Suppressor macrophage treated with lipopolysaccharide for 1 hour (primary cell): ENCODE measurements around the gene PITRM1.
"Not testable (repeated sequence)": the region's sequence is repeated elsewhere in the genome, so short reads cannot be mapped to it uniquely, and the experiment has no call there.

ENCODE experiments used
- DNase-seq, 3 donors: peaks; one replicate each; pipeline ENCODE4 v3.0.0-alpha.2; 2020 to 2022

Gene PITRM1

DNA sequence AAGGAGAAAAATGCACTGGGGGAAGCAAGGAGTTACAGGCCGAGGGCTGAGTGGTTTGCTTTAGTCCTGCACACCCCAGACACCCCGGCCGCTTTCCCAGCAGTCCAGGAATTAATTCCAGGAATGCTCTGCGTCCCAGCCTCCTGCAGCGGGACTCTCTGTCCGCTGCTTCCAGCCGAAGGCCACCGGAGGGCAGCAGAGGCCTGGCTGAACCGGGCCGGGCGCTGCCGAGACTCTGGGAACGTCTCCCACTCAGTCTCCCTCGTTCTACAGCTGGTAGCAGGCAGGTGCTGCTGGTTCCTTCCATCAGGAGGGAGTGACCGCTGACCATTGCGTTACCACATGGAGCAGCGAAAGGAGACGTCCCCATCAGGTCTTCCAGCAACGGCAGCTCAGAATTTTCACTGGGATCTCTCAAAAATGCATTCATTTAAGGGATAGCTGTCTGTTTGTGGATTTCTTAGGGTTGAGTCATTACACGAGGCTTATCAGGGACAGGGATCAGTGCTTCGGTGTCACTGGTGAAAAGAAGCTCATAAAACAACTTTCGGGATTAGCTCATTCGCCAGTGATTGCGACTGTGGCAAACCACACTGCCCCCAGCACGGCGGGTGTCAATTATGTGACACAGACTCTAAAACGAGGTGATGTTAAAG is 24.9 kb upstream of the PITRM1 start:
- DNase-seq: peak; percentile 67 to 87 (median 82)

DNA sequence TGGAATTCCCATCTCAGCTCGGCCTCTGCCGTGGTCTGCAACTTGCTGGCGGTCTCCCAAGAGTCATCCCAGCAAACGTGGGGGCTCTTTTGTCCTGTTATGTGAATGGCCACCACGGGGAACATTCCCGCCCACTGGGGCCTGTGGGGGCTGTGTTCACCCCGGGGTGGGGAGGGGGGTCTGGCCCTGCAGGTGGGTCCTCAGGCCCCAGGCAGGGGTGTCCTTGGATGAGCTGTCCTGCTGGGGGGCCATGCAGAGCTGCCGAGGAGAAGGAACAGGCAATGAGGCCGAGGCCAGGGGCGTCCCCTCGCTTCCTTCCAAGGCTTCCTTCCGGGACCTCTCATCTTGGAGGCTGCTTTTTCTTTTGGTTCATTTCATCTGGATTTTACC is 24.4 kb upstream of the PITRM1 start:
- DNase-seq: no peak

DNA sequence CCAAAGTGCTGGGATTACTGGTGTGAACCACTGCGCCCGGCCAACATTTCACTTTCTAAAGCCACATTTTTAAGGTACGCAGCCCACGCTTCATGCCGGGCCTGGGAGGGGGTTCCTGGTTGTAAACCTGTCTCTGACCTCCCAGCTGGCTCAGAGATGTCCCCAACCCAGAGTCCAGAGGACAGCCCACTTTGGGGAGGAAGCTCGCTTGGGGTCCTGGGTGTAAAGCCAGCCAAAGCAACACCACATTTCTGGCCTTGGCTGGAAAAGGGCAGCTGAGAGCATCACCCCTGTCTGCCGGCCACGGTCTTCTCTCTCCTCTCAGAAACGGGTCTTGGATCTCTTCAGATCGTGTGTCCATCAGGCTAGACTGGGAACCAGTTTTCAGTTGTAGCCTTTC is 23.9 kb upstream of the PITRM1 start:
- no peak for DNase-seq

DNA sequence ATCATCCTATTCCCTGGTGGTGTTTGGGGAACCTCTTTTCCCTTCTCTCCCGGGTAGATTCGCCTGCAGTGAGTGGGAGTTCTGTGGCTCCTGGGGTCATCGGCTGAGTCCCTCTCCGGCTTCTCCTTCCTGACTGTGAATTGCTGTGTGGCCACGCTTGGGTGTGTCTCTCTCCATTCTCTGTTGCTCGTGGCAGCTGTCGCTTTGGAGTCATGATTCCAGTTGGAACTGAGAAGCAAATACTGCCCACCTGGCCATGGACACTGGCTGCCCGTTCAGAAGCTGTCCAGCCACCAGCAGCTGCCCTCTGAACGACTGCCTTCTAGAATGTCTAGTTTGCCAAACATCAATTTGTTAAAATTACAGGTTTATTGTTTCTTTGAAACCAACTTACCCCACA is 23.1 kb upstream of the PITRM1 start:
- DNase-seq: no peak

DNA sequence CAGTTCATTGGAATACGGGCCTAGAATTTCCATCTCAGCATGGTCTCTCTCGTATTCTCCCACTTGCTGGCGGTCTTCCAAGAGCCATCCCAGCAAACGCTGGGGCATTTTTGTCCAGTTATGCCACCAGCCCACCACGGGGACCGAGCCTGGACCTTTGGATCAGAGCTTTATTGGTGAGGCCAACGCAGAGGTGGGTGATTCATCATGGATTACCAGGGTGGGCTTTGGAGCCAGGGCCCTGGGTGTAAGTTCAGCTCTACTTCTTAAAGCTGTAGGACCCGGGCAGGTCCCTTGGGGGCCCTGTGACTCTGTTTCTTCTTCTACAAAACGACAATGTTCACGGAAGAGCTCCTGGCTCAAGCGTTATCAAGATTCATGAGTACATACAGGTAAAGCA is 22.7 kb upstream of the PITRM1 start:
- DNase-seq: no peak

DNA sequence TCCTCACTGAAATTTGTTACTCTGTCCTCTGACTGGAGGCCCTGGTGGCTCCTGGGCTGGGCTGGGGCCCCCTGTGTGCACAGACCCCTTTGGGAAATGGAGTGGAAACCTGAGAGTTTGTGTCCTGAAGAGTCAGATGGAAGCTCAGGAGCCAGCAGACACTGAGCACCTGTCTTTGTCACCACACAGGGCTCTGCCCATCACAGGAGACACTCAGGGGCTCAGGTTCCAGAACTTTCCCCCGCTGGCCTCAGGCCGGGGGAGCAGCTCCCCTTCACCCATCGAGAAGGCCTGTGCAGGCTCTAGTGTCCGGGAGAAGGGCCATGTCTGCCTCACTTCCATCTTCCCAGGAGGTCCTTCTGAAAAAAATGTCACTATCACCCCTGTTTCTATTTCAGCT is 22.3 kb upstream of the PITRM1 start:
- DNase-seq: no peak

DNA sequence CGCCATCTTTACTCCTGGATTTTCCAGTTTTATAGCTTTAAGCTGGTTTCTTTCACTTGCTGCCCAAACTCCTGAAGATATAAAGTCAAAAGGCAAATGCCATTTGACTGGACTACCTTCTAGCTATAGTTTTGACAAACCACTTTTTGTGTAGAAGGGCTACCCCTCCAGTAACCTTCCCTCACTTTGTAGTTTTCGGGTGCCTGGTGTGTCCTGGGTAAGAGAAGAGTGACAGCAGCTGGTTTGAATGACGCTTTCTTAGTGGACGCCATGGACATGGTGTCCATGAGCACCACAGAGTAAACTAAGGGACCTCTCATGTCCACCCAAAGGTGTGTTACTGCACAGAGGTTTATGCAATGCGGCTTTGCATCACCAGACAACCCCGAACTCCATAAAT is 21.2 kb upstream of the PITRM1 start:
- no peak for DNase-seq

DNA sequence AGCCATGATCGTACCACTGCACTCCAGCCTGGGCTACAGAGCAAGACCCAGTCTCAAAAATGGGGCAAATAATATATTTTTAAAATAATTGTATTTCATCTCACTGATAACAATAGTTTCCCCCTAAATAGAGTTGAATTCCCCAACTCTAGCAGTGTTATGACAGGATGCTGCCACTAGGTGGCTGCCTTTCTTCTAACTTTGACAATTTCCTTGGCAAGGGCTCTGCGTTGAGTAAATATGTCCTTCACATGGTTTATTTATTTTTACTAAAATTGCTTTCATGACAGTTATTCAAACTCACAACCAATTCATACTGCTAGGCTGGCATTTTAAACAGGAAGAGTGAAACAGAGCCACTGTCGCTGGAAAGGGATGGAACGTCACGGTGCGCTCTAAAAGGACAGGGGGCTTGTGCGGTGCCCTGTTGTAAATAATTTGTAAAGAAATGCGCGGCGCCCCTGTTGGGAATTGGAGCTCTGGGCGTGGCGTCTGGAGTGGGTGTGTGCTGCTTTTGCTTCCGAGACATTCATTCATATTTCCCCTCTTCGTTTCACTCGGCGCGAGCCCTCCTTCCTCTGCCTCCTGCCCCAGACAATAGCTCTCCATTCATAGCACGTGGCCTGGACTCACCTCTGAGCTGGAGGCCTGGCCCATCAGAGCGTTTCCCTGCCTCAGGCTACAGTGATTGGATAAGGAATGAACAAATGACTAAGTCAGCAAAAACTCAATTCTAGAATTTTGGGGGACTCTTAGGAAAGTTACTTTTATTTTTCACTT is 20.5 kb upstream of the PITRM1 start:
- peak; percentile 60 to 76 (median 70) for DNase-seq

DNA sequence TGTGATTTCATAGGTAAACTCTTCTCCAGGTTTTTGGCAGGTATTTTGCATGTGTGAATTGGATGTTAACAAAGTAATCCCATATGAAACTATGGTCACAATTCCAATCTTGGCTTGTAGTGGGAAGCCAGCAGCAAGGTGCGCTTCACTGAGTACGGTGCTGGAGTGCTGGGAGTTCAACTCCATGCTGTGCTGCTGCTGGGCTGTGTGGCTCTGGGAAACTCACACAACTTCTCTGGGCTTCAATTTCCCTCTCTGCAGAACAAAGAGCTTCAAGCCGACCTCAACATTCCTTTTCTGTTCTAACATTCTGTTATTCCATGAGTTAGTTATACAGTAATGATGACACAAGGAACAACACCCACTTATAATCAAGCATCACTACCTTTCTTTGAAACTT is 18.2 kb upstream of the PITRM1 start:
- peak in 1 of 3 donors; percentile 8 for DNase-seq

DNA sequence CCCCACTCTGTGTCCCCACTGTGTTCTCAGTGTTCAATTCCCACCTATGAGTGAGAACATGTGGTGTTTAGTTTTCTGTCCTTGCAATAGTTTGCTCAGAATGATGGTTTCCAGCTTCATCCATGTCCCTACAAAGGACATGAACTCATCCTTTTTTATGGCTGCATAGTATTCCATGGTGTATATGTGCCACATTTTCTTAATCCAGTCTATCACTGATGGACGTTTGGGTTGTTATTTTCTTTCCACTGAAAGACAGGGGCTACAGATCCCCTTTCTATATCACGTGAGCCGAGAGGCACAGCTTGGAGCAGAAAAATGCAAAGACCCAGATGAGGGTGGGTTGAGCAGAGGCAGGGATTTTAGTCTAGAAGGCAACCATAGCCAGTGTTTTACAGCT is 14.6 kb upstream of the PITRM1 start:
- DNase-seq: not testable (repeated sequence)

DNA sequence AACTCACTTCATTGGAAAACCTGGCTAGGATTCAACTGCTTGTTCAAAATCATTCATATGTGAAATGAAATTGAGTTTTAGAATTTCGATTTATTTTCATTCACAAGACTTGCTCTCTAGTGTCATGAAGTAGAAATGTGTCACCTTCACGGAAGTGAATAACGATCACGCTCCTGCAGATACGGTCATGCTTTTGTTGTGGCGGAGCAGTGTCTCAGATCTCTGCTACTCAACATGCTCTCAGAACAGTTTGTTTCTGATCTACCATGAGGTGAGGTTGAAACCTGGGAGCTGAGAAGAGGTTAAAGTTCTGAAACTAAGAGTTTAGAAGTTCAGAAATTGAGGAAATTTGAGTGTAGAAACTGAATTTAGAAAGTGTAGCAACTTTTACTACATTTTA is 13.8 kb upstream of the PITRM1 start:
- no peak for DNase-seq

DNA sequence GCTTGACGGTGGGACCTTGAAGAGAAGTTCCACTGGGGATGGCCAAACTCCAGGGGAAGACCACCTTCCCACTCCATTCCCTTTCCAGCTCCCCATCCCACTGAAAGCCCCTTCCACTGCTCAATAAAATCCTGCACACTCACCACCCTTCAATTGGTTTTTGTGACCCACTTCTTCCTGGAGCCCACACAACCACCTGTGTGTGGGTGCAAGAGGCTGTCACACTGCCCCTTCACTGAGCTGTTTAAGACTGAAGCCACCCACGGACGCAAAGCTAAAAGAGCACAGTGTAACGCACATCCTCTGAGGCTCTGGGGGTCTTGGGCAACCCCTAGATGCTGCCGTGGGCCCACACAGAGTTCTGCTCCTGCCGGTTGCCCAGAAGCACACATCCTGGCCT is 12.8 kb upstream of the PITRM1 start:
- DNase-seq: no peak

DNA sequence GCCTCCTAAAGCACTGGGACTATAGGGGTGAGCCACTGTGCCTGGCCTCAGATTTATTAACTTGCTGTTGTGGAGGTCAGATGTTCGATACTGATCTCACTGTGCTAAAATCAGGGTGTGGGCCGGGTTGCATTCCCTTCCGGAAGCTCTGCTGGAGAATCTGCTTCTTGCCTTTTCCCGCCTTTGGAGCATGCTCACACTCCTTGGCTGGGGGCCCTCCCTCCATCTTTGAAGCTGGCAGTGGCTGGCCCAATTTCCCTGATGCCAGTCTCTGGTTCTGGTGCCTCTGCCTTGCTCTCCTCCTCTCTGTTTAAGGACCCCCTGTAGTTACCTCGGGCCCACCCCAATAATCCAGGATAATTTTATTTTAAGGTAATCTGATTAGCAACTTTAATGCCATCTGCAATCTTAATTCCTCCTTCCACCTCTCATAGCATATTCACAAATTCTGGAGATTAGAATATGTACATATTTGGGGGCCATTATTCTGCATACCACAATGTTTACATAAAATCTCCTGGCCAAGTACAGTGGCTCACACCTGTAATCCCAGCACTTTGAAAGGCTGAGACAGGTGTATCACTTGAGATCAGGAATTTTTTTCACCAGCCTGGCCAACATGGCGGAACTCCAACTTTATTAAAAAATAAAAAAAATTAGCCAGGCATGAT is 7.9 kb upstream of the PITRM1 start:
- DNase-seq: no peak

DNA sequence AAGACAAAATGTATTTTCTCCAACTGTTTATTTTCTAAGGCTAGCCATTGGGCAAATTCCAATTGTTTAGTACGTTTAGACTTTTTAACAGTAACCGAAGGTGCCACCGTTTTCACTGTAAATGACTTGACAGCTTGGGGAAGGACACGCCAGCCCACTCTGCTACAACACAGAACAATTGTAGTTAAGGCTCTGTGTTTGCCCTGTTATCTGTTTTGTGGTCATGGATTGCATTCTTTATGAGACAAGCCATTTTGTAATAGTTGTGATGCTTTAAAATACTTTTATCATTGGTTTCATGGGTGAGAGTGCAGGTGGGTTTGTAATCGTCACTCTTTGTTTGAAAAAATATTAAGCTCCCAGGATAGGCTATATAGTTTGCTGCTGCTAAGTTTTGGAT is 6.6 kb upstream of the PITRM1 start:
- DNase-seq: no peak

DNA sequence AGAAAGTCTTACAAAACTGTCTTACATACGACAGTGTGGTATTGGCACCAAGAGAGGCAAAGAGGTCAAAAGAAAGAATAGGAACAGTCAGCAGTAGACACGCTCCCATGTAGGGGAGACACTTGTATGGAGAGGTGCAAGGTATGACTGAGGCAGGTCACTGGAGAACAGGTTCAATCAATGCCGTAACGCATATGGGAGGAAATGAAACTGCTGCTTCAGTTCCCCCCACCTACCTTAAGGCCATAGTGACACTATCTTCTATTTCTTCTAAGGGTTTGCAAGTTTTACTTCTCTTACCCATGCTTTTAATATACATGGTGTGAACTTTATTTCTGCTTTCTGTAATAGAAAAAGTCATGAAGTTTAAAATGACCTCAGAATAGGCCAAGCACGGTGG is 5.5 kb upstream of the PITRM1 start:
- no peak for DNase-seq

DNA sequence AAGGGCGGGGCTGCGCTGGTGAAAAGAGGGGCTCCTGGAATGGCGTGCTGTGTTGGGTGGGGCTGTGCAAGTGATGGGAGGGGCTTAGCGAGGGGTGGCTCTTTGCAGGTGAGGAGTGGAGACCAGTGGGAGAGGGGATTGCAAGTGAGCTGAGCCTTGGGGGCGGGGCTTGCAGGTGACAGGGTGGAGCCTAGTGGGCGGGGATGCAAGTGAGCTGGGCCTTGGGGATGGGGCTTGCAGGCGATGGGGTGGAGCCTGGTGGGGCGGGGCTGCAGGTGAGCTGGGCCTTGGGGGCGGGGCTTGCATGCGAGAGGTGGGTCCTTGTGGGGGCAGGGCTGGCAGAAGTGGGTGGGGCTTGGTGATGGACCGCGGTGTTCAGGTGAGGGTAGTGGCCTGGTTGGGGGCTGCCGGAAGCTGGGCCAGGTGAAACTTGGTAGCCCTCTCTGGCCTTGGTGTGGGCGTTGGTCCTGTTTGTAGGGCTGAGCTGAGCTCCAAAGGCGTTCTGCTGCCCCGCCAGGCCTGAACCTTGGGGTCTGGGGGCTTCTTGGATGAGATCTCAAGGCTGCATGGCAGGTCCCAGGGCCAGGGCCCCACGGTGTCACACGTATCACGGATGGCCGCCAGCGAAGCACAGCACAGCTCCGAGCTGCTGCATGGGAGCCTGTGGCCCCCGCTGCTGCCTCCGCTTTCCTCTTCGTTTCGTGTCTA is 743 bp upstream of the PITRM1 start:
- no peak for DNase-seq

DNA sequence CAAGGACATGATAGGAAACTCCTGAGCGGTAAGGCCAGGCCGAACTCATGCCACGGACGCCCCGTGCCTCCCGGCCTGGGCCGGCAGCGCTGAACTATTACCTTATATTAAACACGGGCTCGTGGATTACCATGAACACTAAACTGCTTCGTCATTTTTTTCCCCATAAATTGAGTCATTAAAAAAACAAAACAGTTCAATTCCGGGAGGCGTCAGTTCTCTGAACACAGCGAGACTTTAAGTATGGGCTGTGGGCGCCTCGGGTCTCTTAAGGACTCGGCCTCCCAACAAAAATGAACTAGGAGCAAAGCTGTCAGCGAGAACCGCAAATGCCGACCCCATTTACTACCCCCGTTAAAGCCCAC is 519 bp downstream of the PITRM1 start:
- peak; percentile 60 to 81 (median 69) for DNase-seq

DNA sequence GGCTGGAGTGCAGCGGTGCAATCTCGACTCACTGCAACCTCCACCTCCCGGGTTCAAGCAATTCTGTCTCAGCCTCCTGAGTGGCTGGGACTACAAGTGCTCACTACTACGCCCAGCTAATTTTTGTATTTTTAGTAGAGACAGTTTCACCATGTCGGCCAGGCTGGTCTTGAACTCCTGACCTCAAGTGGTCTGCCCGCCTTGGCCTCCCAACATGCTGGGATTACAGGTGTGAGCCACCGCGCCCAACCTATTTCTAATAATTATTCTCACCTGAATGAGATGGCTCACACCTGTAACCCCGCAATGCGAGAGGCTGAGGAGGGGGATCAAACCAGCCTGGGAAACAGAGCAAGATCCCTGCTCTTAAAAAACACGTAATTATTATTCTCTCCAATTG is 1.1 kb downstream of the PITRM1 start:
- not testable (repeated sequence) for DNase-seq

DNA sequence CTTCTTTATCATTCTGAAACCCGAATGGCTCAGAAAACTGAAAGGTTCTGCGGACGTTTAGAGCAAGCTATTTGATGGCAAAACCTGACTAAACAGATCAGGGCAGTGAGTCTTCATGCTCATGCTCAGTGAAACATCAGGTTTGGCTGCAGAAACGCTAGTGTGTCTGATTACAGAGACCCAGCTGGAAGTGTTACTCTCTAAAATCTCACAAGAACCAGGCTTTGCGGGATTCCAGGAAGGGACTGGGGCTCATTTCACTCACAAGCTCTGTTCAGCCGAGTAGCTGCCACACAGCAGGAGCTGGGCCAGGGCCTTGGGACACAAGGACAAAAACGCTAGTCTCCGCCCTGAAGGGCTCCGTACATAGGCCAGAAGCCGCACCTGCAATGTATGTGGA is 2.9 kb downstream of the PITRM1 start:
- DNase-seq: no peak

DNA sequence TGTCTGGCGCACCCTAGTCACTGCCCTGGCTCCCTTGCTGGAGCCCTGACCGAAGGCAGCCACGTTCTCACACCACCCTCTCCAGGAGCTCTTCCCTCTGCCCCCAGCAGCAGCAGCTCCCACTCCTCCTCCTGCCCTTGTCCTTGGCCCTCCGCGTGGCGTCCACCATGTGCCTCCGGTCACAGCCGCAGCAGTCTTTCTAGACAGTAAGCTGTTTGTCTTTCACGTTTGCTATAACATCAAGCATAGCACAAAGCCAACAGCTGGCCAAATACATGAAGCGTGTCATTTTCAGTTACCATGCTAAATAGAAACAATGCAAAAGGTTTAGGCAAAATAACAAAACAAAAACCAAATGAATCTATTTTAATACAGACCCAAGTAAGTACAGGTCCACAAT is 3.3 kb downstream of the PITRM1 start:
- no peak for DNase-seq

DNA sequence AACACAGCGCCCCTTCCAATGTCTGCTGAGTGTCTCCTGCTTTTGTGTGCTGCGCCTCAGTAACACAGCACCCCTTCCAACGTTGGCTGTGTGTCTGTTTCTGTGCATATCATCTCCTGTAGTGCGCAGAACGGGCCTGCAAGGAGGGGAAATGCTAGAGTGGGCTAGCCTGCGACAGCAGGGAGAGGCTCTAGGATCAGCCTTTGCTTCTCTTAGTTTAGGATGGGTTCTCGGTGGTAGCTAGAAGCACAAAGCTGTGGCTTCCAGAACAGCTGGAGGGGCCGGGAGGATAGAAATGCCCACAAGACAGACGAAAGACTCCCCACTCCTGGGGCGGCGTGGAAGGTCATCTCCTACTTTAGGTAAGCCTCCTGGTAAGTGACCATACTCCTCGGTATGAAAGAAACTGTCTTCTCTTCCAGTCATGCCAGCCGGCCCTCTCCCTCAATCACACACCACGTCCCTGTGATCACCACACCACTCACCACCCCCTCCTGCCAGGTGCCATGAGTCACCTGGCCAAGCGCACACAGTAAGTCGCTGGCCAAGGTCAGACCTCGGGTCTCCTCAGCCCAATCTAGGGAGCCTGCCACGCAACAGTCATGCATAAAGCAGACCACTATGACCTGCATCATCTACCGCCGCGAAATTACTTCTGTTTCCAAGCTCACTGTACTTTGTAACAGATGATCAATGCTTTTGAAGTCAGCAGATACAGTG is 4.8 kb downstream of the PITRM1 start:
- DNase-seq: no peak

DNA sequence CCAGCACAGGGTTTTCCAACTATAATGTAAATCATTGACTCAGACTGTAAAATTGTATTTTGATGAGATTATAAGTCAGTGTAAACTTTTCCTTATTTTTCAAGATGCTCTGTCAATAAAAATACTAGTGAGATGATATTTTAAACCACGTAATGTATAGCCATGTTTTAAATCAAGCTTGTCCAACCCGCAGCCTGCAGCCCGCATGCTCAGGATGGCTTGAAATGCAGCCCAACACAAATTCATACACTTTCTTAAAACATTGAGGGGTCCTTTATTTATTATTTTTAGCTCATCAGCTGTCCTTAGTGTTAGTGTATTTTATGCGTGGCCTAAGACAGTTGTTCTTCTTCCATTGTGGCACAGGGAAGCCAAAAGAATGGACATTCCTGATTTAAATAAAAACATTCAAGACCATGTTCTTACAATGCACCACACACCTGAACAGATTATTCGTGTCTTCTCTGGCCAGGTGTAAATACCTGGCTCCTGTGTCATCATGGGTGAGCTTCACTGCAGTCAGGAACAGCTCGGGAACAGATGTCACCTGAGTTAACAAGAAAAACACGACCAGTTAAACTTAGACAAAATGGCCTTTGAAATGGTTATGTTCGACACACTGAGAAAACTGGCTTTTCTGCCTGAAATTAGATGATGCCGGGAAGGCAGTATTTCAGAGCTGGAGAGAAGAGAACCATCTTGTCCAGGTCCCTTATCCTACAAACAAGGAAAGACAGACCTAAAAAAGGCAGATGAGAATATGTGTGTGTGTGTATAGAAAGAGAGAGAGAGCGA is 5.9 kb downstream of the PITRM1 start:
- DNase-seq: no peak
